ENCODE results near the gene P3H2. TPM values are rescaled to one million over a fixed set of nuclear protein-coding genes. Genes with fewer than 3 reads are reported as not detected.

The P3H2 gene
- total and polyA plus RNA-seq, 2 donors (not counting 1 experiment from before 2014, with no cell fraction given): not detected

DNA sequence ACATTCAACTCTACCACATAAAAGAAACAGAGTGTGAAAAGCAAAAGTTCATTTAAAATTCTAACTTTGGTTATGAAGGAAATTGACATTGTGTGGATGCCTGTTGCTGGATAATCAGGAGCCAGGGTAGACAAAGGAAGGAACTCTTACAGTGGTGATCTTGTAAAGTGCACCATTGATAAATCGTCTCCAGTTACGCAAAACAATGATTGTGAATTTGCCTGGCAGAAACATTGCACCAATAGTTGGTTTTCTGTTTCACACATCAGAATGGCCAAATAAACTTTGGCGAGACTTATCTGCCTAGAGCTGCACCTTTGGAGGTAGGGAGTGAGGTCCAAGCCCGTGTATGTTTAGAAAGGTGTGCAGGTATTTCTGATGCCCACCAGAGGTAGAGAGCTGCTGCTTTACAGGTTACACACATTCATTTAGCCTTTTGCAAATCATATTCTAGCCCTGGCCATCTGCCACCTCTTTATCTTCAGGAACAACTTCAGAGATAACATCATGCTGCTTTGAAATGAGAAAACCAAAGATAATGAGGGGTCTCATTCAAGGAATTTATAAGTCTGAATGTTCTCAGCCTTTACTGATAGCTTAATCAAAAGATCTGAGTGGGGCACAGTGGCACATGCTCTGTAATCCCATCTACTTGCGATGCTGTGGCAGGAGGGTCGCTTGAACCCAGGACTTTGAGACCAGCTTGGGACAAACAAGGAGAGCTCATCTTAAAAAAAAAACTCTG is 47.4 kb upstream of the P3H2 start:
- no peaks in the 10 kb centered on the region for H3K9me3 Mint-ChIP-seq (ENCODE audit: insufficient read depth)
- intact Hi-C loops (cut with micrococcal nuclease): no loop called here
- Histone ChIP-seq H3K9me3 (ENCODE audit: control extremely low read depth in 1 of 3, control insufficient read depth in 2 of 3, insufficient read depth in 1 of 3, low read length in 2 of 3) (peaks cover 0 to 5% (median 0%) of the 10 kb centered on the region in 3 donors), H3K4me2 (replicated peaks; ENCODE audit: low read depth, low read length, poor library complexity, severe bottlenecking) (no peak overlapping the region), H2AFZ (ENCODE audit: insufficient read depth, low read depth, low read length, poor library complexity, severe bottlenecking) (no peak overlapping the region), H3K36me3 (replicated peaks in 1 of 2; ENCODE audit: control extremely low read depth in 1 of 2, control insufficient read depth in 1 of 2, extremely low read depth in 1 of 2, insufficient read depth in 2 of 2, low read length in 1 of 2) (no peaks in the 10 kb centered on the region), H3K27ac (ENCODE audit: low read length in 2 of 2) (no peak overlapping the region), H3K4me3 (ENCODE audit: control extremely low read depth in 1 of 5, extremely low read depth in 1 of 5, insufficient read depth in 1 of 5, low read depth in 2 of 5, low read length in 4 of 5) (no peak overlapping the region), H3K79me2 (ENCODE audit: control insufficient read depth, insufficient read depth, low read length) (no peaks in the 10 kb centered on the region), H3K4me1 (ENCODE audit: control insufficient read depth in 2 of 2, insufficient read depth in 2 of 2, low read length in 2 of 2) (peaks cover 0 to 2% of the 10 kb centered on the region in 2 donors), H4K20me1 (ENCODE audit: control insufficient read depth, insufficient read depth, low read length, poor library complexity, severe bottlenecking) (no peaks in the 10 kb centered on the region), H3K9ac (ENCODE audit: low read length) (no peak overlapping the region), H3K27me3 (replicated peaks in 1 of 4; ENCODE audit: control extremely low read depth in 1 of 4, control insufficient read depth in 3 of 4, insufficient read depth in 4 of 4, low read length in 3 of 4) (no peaks in the 10 kb centered on the region)
- TF ChIP-seq CTCF (IDR thresholded peaks at IDR 0.05) (no peak), EZH2 (IDR thresholded peaks at IDR 0.05; ENCODE audit: borderline replicate concordance, insufficient read depth, low read depth, low read length, poor library complexity, severe bottlenecking) (no peak)
- ChIA-PET CTCF (no interaction called here), POLR2A (no interaction called here)
- H3K27me3 Mint-ChIP-seq: no peaks in the 10 kb centered on the region
- 97% methylated on average over 4 of the region's 6 CpGs for WGBS (ENCODE audit: insufficient coverage)
- H3K27ac Mint-ChIP-seq: no peak overlapping the region
- no peak overlapping the region for H3K4me3 Mint-ChIP-seq
- ATAC-seq (ENCODE audit: low read depth): no peak
- no peak for DNase-seq
- H3K4me1 Mint-ChIP-seq: peaks cover 8% of the 10 kb centered on the region

GRCh38 chr3:190166948-190167347 is 46.3 kb upstream of the P3H2 start:
- DNase-seq (no peak), ATAC-seq (ENCODE audit: low read depth) (no peak)
- Histone ChIP-seq H3K4me1 (ENCODE audit: control insufficient read depth in 2 of 2, insufficient read depth in 2 of 2, low read length in 2 of 2) (peaks cover 0 to 2% of the 10 kb centered on the region in 2 donors), H3K4me2 (replicated peaks; ENCODE audit: low read depth, low read length, poor library complexity, severe bottlenecking) (no peak overlapping the region), H3K9me3 (ENCODE audit: control extremely low read depth in 1 of 3, control insufficient read depth in 2 of 3, insufficient read depth in 1 of 3, low read length in 2 of 3) (peaks cover 0 to 10% (median 0%) of the 10 kb centered on the region in 3 donors), H3K4me3 (ENCODE audit: control extremely low read depth in 1 of 5, extremely low read depth in 1 of 5, insufficient read depth in 1 of 5, low read depth in 2 of 5, low read length in 4 of 5) (no peak overlapping the region), H4K20me1 (ENCODE audit: control insufficient read depth, insufficient read depth, low read length, poor library complexity, severe bottlenecking) (no peaks in the 10 kb centered on the region), H2AFZ (ENCODE audit: insufficient read depth, low read depth, low read length, poor library complexity, severe bottlenecking) (no peak overlapping the region), H3K36me3 (replicated peaks in 1 of 2; ENCODE audit: control extremely low read depth in 1 of 2, control insufficient read depth in 1 of 2, extremely low read depth in 1 of 2, insufficient read depth in 2 of 2, low read length in 1 of 2) (no peaks in the 10 kb centered on the region), H3K79me2 (ENCODE audit: control insufficient read depth, insufficient read depth, low read length) (no peaks in the 10 kb centered on the region), H3K9ac (ENCODE audit: low read length) (no peak overlapping the region), H3K27me3 (replicated peaks in 1 of 4; ENCODE audit: control extremely low read depth in 1 of 4, control insufficient read depth in 3 of 4, insufficient read depth in 4 of 4, low read length in 3 of 4) (no peaks in the 10 kb centered on the region), H3K27ac (ENCODE audit: low read length in 2 of 2) (no peak overlapping the region)
- TF ChIP-seq EZH2 (IDR thresholded peaks at IDR 0.05; ENCODE audit: borderline replicate concordance, insufficient read depth, low read depth, low read length, poor library complexity, severe bottlenecking): no peak
- no peak for TF ChIP-seq CTCF (IDR thresholded peaks at IDR 0.05)
- ChIA-PET CTCF (no interaction called here), POLR2A (no interaction called here)
- peaks cover 8% of the 10 kb centered on the region for H3K4me1 Mint-ChIP-seq
- no peak overlapping the region for H3K27ac Mint-ChIP-seq
- no peak overlapping the region for H3K4me3 Mint-ChIP-seq
- H3K27me3 Mint-ChIP-seq: no peaks in the 10 kb centered on the region
- H3K9me3 Mint-ChIP-seq (ENCODE audit: insufficient read depth): no peaks in the 10 kb centered on the region
- WGBS (ENCODE audit: insufficient coverage): 87% methylated on average over 3 of the region's 4 CpGs
- intact Hi-C loops (cut with micrococcal nuclease): no loop called here

All from B cell (primary cell).